Large intestine (tissue), 3 donors: Measurements from ENCODE around the gene LARP4B. TPM values are rescaled to one million over a fixed set of nuclear protein-coding genes. Genes with fewer than 3 reads are reported as not detected.

Source experiments
- DNase-seq, 2 donors: peaks; one replicate each; pipeline versions ENCODE4 v3.0.0 to v3.0.0-alpha.2; 2013
- H3K27ac ChIP-seq: one replicate; pipeline ENCODE4 v1.5.1; 2013; ENCODE audit warnings: low read length
- H3K27me3 ChIP-seq: 2 replicates; pipeline ENCODE4 v1.6.1; 2013; ENCODE audit warnings: low read length; ENCODE audit not compliant: control insufficient read depth, insufficient read depth
- H3K36me3 ChIP-seq: 2 replicates; pipeline ENCODE4 v1.6.1; 2013; ENCODE audit warnings: low read length; ENCODE audit not compliant: control insufficient read depth, insufficient read depth
- H3K4me1 ChIP-seq: one replicate; pipeline ENCODE4 v1.6.1; 2013; ENCODE audit warnings: low read length; ENCODE audit not compliant: control insufficient read depth, insufficient read depth
- H3K4me3 ChIP-seq: one replicate; pipeline ENCODE4 v1.5.1; 2013; ENCODE audit warnings: low read length
- H3K9me3 ChIP-seq: one replicate; pipeline ENCODE4 v1.6.1; 2013; ENCODE audit warnings: mild to moderate bottlenecking, low read depth, low read length, moderate library complexity; ENCODE audit not compliant: control insufficient read depth
- WGBS: methylation state at CpG from one replicate; pipeline ENCODE4 v1.1.5; 2013; ENCODE audit warnings: low lambda C conversion rate; ENCODE audit not compliant: insufficient coverage; 5-methylcytosine and 5-hydroxymethylcytosine counted together
- polyA plus RNA-seq: library from polyadenylated mRNA; unstranded; fragments of 120-200 nt; gene quantifications from one replicate; pipeline ENCODE4 v1.2.1, GENCODE V29; 2013

The LARP4B gene
- polyA plus RNA-seq, 1 donor = 54.0 TPM

GRCh38 chr10:962342-962741 lies 30.8 kb upstream of the LARP4B start:
- peaks cover 3% of the 10 kb centered on the region for H3K4me1 ChIP-seq
- no peaks in the 10 kb centered on the region for H3K36me3 ChIP-seq
- no peak overlapping the region for H3K4me3 ChIP-seq
- no CpG with 5 or more reads among the region's 3 CpGs for WGBS
- no peak for DNase-seq
- no peak overlapping the region for H3K27ac ChIP-seq
- no peaks in the 10 kb centered on the region for H3K27me3 ChIP-seq
- peaks cover 4% of the 10 kb centered on the region for H3K9me3 ChIP-seq

- Histone ChIP-seq H3K4me1 (peaks cover 4% of the 10 kb centered on the region), H3K27me3 (no peaks in the 10 kb centered on the region), H3K9me3 (no peaks in the 10 kb centered on the region), H3K27ac (no peak overlapping the region), H3K36me3 (no peaks in the 10 kb centered on the region), H3K4me3 (no peak overlapping the region)
- 100% methylated on average over 1 of the region's 6 CpGs for WGBS
- DNase-seq = no peak
Observed at GRCh38 chr10:958856-959255, 27.4 kb upstream of the LARP4B start.

GRCh38 chr10:958106-958505 lies 26.6 kb upstream of the LARP4B start:
- H3K36me3 ChIP-seq = no peaks in the 10 kb centered on the region
- H3K27ac ChIP-seq = no peak overlapping the region
- no peaks in the 10 kb centered on the region for H3K27me3 ChIP-seq
- H3K9me3 ChIP-seq = no peaks in the 10 kb centered on the region
- H3K4me1 ChIP-seq = peaks cover 4% of the 10 kb centered on the region
- no CpG with 5 or more reads among the region's 9 CpGs for WGBS
- DNase-seq = no peak
- no peak overlapping the region for H3K4me3 ChIP-seq

DNA sequence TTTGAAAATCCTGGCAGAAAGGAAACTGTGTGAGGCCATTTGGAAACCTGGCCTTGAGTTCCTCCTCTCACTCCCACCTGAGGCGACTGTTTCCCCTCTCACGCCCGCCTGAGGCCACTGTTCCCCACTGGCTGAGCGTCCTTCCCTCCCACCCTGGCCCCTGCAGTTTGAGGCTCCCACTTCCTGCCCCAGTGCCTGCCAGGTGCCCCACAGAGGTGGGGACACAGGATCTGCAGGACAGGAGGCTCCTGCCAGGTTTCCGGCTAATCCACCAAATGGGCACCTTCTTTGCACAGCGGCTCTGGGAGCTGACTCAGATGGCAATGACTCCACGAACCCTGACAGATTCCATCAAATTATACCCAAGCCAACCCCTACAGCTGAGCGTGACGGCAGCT lies 24.3 kb upstream of the LARP4B start:
- WGBS = no CpG with 5 or more reads among the region's 9 CpGs
- Histone ChIP-seq H3K4me3 (no peak overlapping the region), H3K9me3 (no peaks in the 10 kb centered on the region), H3K27ac (no peak overlapping the region), H3K27me3 (no peaks in the 10 kb centered on the region), H3K36me3 (no peaks in the 10 kb centered on the region), H3K4me1 (peaks cover 4% of the 10 kb centered on the region)
- no peak for DNase-seq

GRCh38 chr10:955127-955819 lies 23.8 kb upstream of the LARP4B start:
- Histone ChIP-seq H3K4me1 (peaks cover 4% of the 10 kb centered on the region), H3K4me3 (no peak overlapping the region), H3K27ac (no peak overlapping the region), H3K36me3 (no peaks in the 10 kb centered on the region), H3K27me3 (no peaks in the 10 kb centered on the region), H3K9me3 (no peaks in the 10 kb centered on the region)
- DNase-seq = no peak
- no CpG with 5 or more reads among the region's 13 CpGs for WGBS

GRCh38 chr10:954396-954795 lies 22.9 kb upstream of the LARP4B start:
- H3K27me3 ChIP-seq = peaks cover 2% of the 10 kb centered on the region
- H3K4me3 ChIP-seq = no peak overlapping the region
- no CpG with 5 or more reads among the region's 21 CpGs for WGBS
- no peaks in the 10 kb centered on the region for H3K9me3 ChIP-seq
- no peak overlapping the region for H3K27ac ChIP-seq
- peaks cover 4% of the 10 kb centered on the region for H3K4me1 ChIP-seq
- no peaks in the 10 kb centered on the region for H3K36me3 ChIP-seq
- no peak for DNase-seq

GRCh38 chr10:953836-954235 lies 22.3 kb upstream of the LARP4B start:
- peaks cover 2% of the 10 kb centered on the region for H3K27me3 ChIP-seq
- H3K36me3 ChIP-seq = no peaks in the 10 kb centered on the region
- no peak for DNase-seq
- no peak overlapping the region for H3K4me3 ChIP-seq
- H3K9me3 ChIP-seq = no peaks in the 10 kb centered on the region
- no peak overlapping the region for H3K27ac ChIP-seq
- H3K4me1 ChIP-seq = peaks cover 4% of the 10 kb centered on the region
- no CpG with 5 or more reads among the region's 11 CpGs for WGBS

- 90% methylated on average over 6 of the region's 9 CpGs for WGBS
- Histone ChIP-seq H3K4me3 (no peak overlapping the region), H3K36me3 (no peaks in the 10 kb centered on the region), H3K27ac (no peak overlapping the region), H3K27me3 (peaks cover 2% of the 10 kb centered on the region), H3K9me3 (no peaks in the 10 kb centered on the region), H3K4me1 (no peaks in the 10 kb centered on the region)
- no peak for DNase-seq
Observed at GRCh38 chr10:949446-949845, 17.9 kb upstream of the LARP4B start.

DNA sequence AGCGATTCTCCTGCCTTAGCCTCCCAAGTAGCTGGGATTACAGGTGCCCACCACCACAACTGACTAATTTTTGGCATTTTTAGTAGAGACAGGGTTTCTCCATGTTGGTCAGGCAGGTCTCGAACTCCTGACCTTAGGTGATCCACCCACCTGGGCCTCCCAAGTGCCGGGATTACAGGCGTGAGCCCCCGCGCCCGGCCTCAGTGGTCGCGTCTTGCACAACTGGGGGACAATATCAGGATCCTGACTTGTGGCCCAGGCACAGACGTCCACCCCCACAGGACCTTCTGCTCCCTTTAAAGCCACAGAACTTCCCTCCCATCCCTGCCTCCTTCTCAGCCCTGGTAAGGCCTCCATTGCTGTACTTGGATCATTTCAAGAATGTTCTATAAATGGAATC lies 16.8 kb upstream of the LARP4B start:
- Histone ChIP-seq H3K27ac (no peak overlapping the region), H3K27me3 (peaks cover 2% of the 10 kb centered on the region), H3K4me3 (no peak overlapping the region), H3K36me3 (no peaks in the 10 kb centered on the region), H3K9me3 (no peaks in the 10 kb centered on the region), H3K4me1 (no peaks in the 10 kb centered on the region)
- no peak for DNase-seq
- WGBS = no CpG with 5 or more reads among the region's 10 CpGs

- no peaks in the 10 kb centered on the region for H3K4me1 ChIP-seq
- no peaks in the 10 kb centered on the region for H3K9me3 ChIP-seq
- no peaks in the 10 kb centered on the region for H3K36me3 ChIP-seq
- DNase-seq = no peak
- H3K27ac ChIP-seq = no peak overlapping the region
- peaks cover 2% of the 10 kb centered on the region for H3K27me3 ChIP-seq
- H3K4me3 ChIP-seq = no peak overlapping the region
- WGBS = no CpG with 5 or more reads among the region's 10 CpGs
Observed at GRCh38 chr10:947881-948280, 16.4 kb upstream of the LARP4B start.

DNA sequence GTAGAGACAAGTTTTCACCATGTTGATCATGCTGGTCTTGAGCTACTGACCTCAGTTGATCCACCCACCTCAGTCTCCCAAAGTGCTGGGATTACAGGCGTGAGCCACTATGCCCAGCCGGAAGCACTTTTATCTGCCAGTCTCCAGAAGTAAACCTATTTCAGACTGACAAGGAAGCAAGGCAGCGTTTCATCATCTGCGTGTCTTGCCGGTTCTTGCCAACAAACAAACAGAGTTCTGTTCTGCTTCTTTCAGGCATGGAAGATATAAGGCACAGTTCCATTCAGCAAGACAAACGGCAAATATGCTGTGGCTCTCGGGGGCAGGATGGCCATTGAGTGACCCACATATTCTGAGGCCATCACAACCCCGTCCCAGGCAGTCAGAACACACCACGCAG lies 15.5 kb upstream of the LARP4B start:
- no peaks in the 10 kb centered on the region for H3K36me3 ChIP-seq
- no peak for DNase-seq
- no CpG with 5 or more reads among the region's 9 CpGs for WGBS
- H3K27ac ChIP-seq = no peak overlapping the region
- no peaks in the 10 kb centered on the region for H3K4me1 ChIP-seq
- no peaks in the 10 kb centered on the region for H3K9me3 ChIP-seq
- H3K4me3 ChIP-seq = no peak overlapping the region
- peaks cover 2% of the 10 kb centered on the region for H3K27me3 ChIP-seq
